HL-60 (cell line): ENCODE results near the gene EVA1A.

Experiments
- DNase-seq, 2 experiments: peaks; one replicate each; pipeline ENCODE4 v3.0.0-alpha.2; 2010 to 2020; ENCODE audit warnings: low read depth in 1 of 2, low spot score in 1 of 2
- H3K27ac ChIP-seq: fragments of 250-450 bp; sonication (Bioruptor Pico); replicated peaks from 2 replicates; pipeline ENCODE4 v1.5.1; 2020; ENCODE audit warnings: mild to moderate bottlenecking, moderate library complexity
- H3K27me3 ChIP-seq: fragments of 250-450 bp; sonication (Bioruptor Pico); 2 replicates; pipeline ENCODE4 v1.5.1; 2021; ENCODE audit warnings: mild to moderate bottlenecking, moderate library complexity; ENCODE audit not compliant: insufficient read depth, poor library complexity, severe bottlenecking
- H3K4me3 ChIP-seq: replicated peaks from 2 replicates; pipeline ENCODE4 v1.5.1; 2011; ENCODE audit warnings: mild to moderate bottlenecking, control low read depth, low read length; ENCODE audit not compliant: insufficient read depth
- GABPA ChIP-seq: IDR thresholded peaks from 2 replicates; pipeline ENCODE4 v1.6.1; 2012; ENCODE audit warnings: low read depth
- POLR2AphosphoS5 ChIP-seq: IDR thresholded peaks from 2 replicates; pipeline ENCODE4 v1.6.1; 2012; ENCODE audit warnings: low read depth
- SPI1 ChIP-seq: IDR thresholded peaks from 2 replicates; pipeline ENCODE4 v1.6.1; 2012; ENCODE audit warnings: low read depth, mild to moderate bottlenecking, borderline replicate concordance
- TF ChIP-seq, protein P1 (sequence below): IDR thresholded peaks from one replicate; pipeline ENCODE4 v1.5.1; 2011; ENCODE audit warnings: low read length, control low read depth, inconsistent platforms; ENCODE audit not compliant: insufficient read depth
- TF ChIP-seq, protein P2 (sequence below): IDR thresholded peaks from 2 replicates; pipeline ENCODE4 v1.6.1; 2012; ENCODE audit warnings: low read depth; ENCODE audit not compliant: insufficient replicate concordance

The EVA1A gene

DNA sequence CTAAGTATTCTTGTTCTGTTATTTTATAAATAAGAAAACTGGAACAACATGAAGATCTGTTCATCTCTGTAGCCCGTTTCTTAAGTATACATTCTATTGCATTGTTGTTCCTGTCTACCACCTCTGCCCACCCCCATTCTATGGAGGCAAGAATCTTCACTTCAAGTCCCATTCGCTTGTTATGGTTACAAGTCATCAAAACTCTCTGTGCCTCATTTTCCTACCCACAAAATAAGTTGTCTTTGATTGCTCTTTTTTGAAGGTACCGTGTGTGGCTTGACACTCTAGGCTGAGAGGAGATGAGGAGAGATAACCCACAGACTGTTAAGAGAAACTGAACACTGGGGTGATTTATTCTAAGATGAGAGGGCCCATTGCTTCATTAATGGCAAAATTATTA, 2.9 kb upstream of the EVA1A start:
- peaks cover 41% of the 10 kb centered on the region for H3K27me3 ChIP-seq

DNA sequence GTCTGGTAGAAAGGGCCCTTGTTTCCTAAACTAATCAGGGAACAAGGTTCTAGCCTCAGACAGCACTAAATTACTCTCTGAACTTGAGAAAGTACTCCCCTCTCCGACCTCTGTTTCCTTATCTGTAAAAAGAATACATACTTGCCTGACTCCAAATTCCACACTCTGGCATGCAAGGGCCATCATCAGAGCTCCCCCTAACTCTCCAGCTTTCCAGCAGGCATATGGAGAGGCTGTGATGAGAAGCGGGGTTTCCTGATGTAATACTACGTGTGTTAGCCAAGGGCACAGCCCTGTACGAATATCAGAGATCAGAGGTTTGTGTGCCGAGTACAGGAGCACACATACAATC, 1.8 kb upstream of the EVA1A start:
- Histone ChIP-seq H3K27me3 (peaks cover 41% of the 10 kb centered on the region), H3K27ac (no peak overlapping the region), H3K4me3 (no peak overlapping the region)
- no peak for DNase-seq
- no peak for TF ChIP-seq POLR2AphosphoS5
- TF ChIP-seq SPI1: no peak
- TF ChIP-seq GABPA: no peak
- TF ChIP-seq, protein P1, sequence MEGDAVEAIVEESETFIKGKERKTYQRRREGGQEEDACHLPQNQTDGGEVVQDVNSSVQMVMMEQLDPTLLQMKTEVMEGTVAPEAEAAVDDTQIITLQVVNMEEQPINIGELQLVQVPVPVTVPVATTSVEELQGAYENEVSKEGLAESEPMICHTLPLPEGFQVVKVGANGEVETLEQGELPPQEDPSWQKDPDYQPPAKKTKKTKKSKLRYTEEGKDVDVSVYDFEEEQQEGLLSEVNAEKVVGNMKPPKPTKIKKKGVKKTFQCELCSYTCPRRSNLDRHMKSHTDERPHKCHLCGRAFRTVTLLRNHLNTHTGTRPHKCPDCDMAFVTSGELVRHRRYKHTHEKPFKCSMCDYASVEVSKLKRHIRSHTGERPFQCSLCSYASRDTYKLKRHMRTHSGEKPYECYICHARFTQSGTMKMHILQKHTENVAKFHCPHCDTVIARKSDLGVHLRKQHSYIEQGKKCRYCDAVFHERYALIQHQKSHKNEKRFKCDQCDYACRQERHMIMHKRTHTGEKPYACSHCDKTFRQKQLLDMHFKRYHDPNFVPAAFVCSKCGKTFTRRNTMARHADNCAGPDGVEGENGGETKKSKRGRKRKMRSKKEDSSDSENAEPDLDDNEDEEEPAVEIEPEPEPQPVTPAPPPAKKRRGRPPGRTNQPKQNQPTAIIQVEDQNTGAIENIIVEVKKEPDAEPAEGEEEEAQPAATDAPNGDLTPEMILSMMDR: no peak
- TF ChIP-seq, protein P2, sequence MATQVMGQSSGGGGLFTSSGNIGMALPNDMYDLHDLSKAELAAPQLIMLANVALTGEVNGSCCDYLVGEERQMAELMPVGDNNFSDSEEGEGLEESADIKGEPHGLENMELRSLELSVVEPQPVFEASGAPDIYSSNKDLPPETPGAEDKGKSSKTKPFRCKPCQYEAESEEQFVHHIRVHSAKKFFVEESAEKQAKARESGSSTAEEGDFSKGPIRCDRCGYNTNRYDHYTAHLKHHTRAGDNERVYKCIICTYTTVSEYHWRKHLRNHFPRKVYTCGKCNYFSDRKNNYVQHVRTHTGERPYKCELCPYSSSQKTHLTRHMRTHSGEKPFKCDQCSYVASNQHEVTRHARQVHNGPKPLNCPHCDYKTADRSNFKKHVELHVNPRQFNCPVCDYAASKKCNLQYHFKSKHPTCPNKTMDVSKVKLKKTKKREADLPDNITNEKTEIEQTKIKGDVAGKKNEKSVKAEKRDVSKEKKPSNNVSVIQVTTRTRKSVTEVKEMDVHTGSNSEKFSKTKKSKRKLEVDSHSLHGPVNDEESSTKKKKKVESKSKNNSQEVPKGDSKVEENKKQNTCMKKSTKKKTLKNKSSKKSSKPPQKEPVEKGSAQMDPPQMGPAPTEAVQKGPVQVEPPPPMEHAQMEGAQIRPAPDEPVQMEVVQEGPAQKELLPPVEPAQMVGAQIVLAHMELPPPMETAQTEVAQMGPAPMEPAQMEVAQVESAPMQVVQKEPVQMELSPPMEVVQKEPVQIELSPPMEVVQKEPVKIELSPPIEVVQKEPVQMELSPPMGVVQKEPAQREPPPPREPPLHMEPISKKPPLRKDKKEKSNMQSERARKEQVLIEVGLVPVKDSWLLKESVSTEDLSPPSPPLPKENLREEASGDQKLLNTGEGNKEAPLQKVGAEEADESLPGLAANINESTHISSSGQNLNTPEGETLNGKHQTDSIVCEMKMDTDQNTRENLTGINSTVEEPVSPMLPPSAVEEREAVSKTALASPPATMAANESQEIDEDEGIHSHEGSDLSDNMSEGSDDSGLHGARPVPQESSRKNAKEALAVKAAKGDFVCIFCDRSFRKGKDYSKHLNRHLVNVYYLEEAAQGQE: no peak

More for the DNA sequence above, 2.9 kb upstream of the EVA1A start:
- no peak for DNase-seq
- TF ChIP-seq GABPA (no peak), SPI1 (no peak), POLR2AphosphoS5 (no peak)
- TF ChIP-seq, protein P2: no peak
- TF ChIP-seq, protein P1: no peak
- no peak overlapping the region for H3K27ac ChIP-seq
- no peak overlapping the region for H3K4me3 ChIP-seq

DNA sequence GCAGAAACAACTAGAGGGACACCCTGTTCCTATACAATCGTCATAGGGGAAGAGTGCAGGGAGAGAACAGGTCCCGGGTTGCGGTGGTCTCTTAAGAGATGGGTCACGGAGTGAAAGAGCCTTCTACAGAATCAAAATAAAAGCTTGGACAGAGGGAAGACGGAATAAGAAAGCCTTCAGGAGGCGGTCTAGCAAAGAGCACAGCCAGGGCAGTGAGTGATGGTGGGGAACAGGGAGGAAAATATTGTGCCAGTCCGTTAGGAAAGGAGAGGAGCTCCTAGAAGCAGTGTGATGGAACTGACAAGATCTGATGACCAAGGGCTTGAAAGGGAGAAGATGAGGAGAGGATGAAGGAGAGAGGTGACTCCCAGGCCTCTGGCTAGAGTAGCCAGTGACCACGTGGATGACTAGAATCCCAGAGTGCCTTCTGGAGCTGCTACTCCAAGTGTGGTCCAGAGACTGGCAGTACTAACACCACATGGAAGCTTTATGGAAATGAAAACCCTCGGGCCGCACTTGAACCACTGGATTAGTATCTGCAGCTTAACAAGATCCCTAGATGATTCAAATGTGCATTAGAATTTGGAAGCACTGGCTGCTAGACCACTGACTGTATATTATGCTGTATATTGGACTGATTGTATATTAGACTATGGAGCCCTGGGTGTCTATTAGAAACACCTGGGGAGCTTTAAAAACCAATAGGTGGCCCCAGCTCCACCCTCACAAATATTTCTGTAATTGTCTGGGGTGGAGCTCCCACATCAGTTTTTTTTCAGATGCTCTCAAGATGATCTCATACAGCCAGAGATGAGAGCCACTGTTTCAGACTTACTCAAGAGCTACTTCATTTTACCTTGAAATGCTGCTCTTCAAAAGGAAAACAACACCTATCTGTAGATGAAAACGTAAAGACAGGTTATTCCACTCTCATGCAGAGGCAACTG, 1.1 kb upstream of the EVA1A start:
- no peak overlapping the region for H3K4me3 ChIP-seq
- peaks cover 41% of the 10 kb centered on the region for H3K27me3 ChIP-seq
- DNase-seq: no peak
- H3K27ac ChIP-seq: no peak overlapping the region
- TF ChIP-seq GABPA (no peak), POLR2AphosphoS5 (no peak), SPI1 (no peak)
- TF ChIP-seq, protein P2: no peak
- TF ChIP-seq, protein P1: no peak
